LNCaP clone FGC (cell line): ENCODE results near the gene SBDS.

Source experiments
- DNase-seq: peaks from one replicate; pipeline ENCODE4 v3.0.0-alpha.2; 2011; ENCODE audit warnings: low read depth
- H3K4me3 ChIP-seq: 2 replicates; pipeline ENCODE4 v1.5.1; 2011; ENCODE audit warnings: mild to moderate bottlenecking, low read depth, low read length, control low read depth
- TF ChIP-seq, protein P1 (sequence below): IDR thresholded peaks from 2 replicates; pipeline ENCODE4 v1.5.1; 2012; ENCODE audit warnings: mild to moderate bottlenecking; ENCODE audit not compliant: control insufficient read depth, insufficient read depth; ENCODE audit errors: extremely low read depth

The SBDS gene

DNA sequence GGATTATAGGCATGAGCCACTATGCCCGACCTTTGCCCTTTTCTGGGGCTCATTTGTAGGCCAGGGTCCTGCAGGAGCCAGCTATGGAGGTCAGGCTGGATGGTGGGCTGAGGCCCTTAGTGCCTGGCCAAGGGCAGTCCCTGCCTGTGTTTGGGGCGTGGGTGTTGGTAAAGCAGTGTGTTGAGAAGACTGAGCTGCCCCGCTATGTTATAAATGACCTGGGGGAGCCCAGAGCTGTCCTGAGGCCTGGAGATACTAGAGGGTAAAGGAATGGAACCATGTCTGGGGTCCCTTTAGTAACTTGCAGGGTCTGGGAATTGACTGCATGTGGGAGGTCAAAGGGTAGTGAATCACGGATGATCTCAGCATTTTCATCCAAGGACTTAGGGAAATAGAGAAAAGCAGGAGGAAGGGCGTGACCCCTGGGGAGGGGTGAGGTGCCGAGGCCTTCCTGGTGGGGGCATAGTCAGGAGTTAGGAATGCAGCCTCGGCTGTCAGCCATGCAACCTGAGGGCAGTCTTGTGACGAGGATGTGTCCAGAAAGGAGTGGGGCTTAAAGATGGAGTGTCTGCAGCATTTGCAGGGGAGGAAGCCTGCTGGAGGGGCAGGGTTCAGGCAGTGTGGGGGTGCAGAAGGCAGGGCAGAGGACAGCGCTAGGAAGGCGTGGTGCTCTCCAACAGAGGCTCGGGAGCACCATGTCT, 42.9 kb downstream of the SBDS start:
- no peak overlapping the region for H3K4me3 ChIP-seq

DNA sequence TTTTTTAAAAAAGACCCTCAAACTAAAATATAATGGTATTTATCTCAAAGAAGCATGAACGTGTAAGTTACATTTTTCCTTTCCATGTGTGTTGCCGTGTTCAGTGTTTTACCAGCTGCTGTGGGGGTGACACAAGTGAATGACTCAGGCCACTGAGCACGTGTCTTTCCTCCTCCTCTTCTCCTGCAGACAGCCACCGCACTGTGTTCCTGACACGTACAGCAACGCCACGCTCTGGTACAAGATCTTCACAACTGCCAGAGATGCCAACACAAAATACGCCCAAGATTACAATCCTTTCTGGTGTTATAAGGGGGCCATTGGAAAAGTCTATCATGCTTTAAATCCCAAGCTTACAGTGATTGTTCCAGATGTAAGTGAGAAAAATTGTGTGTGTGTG, 44.6 kb downstream of the SBDS start:
- H3K4me3 ChIP-seq: no peak overlapping the region
- TF ChIP-seq, protein P1, sequence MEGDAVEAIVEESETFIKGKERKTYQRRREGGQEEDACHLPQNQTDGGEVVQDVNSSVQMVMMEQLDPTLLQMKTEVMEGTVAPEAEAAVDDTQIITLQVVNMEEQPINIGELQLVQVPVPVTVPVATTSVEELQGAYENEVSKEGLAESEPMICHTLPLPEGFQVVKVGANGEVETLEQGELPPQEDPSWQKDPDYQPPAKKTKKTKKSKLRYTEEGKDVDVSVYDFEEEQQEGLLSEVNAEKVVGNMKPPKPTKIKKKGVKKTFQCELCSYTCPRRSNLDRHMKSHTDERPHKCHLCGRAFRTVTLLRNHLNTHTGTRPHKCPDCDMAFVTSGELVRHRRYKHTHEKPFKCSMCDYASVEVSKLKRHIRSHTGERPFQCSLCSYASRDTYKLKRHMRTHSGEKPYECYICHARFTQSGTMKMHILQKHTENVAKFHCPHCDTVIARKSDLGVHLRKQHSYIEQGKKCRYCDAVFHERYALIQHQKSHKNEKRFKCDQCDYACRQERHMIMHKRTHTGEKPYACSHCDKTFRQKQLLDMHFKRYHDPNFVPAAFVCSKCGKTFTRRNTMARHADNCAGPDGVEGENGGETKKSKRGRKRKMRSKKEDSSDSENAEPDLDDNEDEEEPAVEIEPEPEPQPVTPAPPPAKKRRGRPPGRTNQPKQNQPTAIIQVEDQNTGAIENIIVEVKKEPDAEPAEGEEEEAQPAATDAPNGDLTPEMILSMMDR: no peak
- no peak for DNase-seq

More for the DNA sequence above, 42.9 kb downstream of the SBDS start:
- TF ChIP-seq, protein P1: no peak
- DNase-seq: no peak

DNA sequence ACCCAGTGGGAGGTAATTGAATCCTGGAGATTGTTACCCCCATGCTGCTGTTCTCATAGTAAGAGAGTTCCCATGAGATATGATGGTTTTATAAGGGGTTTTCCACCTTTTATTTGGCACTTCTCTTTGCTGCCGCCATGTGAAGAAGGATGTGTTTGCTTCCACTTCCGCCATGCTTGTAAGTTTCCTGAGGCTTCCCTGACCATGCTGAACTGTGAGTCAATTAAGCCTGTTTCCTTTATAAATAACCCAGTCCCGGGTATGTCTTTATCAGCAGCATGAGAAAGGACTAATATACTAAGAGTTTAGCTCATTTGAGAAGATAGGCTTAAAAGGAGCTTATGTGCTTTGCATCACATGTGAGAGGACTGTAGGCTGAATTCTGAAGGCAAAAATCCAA, 45.1 kb downstream of the SBDS start:
- TF ChIP-seq, protein P1: no peak
- no peak for DNase-seq
- no peak overlapping the region for H3K4me3 ChIP-seq

DNA sequence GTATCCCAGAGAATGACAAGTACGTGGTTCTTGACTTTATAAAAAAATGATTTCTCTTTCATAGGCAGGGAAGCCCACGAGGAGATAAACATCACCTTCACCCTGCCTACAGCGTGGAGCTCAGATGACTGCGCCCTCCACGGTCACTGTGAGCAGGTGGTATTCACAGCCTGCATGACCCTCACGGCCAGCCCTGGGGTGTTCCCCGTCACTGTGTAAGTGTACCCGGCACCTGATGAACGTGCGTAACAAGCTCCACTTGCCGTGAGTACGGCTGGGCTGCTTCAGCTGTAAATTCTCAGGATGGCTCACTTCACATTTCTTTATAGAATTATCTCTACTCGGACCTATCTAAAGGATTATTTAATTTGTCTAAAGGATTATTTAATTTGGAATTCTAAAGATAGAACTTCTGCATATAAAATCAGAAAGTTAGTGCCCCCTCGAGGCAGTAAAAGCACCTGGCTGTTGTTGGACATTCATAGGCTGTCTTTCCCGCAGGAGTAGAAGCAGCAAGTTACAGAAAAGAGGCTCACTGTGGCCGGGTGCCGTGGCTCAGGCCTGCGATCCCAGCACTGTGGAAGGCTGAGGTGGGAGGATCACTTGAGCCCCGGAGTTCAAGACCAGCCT, 46.8 kb downstream of the SBDS start:
- no peak overlapping the region for H3K4me3 ChIP-seq

DNA sequence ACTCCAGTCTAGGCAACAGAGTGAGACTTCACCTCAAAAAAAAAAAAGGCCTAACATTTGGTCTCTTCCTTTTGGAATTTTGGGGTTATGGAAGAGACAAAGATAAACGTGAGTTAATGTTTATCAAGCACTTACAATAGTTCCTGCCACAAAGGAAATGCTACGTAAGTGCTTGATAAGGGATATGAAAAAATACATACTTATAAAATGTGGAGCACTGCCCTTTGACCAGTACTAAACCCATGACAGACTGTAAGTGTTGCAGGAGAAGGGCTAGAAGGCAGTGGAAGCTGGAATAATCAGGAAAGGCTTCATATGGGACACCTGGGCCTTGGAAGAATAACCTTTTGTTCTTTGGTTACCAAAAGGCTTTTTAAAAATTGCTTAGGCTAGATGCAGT, 48.8 kb downstream of the SBDS start:
- no peak for DNase-seq
- H3K4me3 ChIP-seq: no peak overlapping the region
- TF ChIP-seq, protein P1: no peak

More for the DNA sequence above, 46.8 kb downstream of the SBDS start:
- no peak for DNase-seq
- TF ChIP-seq, protein P1: peak; percentile 32; the same call in 1 of the 2 replicates

DNA sequence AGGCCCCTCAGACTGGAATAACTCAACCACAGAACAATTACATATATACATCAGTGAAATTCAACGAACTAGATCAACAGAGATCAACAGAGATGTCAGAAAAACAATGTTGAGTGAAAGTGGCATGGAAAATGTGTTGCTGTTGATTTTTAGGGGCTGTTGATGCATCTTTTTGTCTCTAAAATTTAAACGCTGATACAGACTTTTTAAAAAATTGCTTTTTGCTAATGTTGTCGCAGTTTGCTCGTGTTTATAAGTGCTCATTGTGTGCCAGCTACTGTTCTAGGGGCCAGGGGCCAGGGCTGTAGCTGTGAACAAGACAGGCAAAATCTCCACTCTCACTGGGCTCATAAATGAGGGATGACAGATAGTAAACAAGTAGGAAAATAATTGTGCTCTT, 56.1 kb downstream of the SBDS start:
- TF ChIP-seq, protein P1: no peak
- DNase-seq: no peak
- no peak overlapping the region for H3K4me3 ChIP-seq
